22Rv1 (cell line): ENCODE results near the gene GBF1.

ENCODE experiments used
- ZFX ChIP-seq: fragments of 450-650 bp; IDR thresholded peaks from 2 replicates; pipeline ENCODE4 v1.6.1; 2017; ENCODE audit warnings: antibody characterized with exemption, borderline replicate concordance
- TF ChIP-seq, protein P1 (sequence below): fragments of 450-650 bp; IDR thresholded peaks from 2 replicates; pipeline ENCODE4 v1.5.1; 2017; ENCODE audit warnings: mild to moderate bottlenecking

DNA sequence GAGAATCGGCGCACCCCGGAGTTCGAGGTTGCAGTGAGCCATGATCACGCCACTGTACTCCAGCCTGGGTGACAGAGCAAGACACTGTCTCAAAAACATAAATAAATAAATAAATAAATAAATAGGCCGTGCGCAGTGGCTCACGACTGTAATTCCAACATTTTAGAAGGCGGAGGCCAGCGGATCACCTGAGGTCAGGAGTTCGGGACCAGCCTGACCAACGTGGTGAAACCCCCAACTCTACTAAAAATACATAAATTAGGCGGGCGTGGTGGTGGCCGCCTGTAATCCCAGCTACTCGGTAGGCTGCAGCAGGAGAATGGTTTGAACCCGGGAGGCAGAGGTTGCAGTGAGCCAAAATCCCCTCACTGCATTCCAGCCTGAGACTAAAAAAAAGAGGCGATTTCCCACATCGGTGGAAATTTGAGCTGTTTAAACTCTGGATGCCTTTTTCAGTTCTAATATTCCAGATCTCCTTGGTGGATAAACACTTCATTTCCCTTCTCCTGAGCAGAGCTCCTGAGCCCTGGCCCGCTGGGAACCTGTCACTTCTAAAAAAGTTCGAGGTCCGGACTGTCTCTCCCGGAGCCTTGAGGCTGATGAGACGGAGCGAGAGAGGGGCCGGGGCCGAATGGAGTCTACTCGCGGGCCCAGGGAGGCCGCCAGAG, 148.2 kb downstream of the GBF1 start:
- TF ChIP-seq, protein P1, sequence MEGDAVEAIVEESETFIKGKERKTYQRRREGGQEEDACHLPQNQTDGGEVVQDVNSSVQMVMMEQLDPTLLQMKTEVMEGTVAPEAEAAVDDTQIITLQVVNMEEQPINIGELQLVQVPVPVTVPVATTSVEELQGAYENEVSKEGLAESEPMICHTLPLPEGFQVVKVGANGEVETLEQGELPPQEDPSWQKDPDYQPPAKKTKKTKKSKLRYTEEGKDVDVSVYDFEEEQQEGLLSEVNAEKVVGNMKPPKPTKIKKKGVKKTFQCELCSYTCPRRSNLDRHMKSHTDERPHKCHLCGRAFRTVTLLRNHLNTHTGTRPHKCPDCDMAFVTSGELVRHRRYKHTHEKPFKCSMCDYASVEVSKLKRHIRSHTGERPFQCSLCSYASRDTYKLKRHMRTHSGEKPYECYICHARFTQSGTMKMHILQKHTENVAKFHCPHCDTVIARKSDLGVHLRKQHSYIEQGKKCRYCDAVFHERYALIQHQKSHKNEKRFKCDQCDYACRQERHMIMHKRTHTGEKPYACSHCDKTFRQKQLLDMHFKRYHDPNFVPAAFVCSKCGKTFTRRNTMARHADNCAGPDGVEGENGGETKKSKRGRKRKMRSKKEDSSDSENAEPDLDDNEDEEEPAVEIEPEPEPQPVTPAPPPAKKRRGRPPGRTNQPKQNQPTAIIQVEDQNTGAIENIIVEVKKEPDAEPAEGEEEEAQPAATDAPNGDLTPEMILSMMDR, result no peak; the same call in none of the 2 replicates
- no peak for TF ChIP-seq ZFX
